Measurements from ENCODE around the gene PDXDC1.

PDXDC1 gene

DNA sequence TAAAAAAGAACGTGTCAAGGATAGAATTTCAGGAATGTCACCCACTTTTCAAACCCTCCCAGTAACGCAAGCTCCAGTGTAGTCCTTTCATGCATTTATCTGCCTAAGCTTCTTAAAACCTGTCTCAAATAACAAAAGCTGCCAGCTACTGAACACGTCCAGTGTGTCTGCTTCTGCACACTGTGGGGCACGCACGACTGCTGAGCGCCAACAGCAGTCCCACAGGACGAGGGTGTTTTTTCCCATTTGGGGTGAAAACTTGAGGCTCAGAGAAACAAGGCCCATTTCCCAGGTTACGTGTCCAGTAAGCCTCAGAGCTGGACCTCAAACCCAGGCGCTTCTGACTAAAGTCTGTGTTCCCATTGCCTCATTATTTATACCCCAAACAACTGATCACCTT, 63.9 kb downstream of the PDXDC1 start:
- H3K9ac ChIP-seq (ENCODE audit: low read length), result no peak overlapping the region
- TF ChIP-seq, protein P1, sequence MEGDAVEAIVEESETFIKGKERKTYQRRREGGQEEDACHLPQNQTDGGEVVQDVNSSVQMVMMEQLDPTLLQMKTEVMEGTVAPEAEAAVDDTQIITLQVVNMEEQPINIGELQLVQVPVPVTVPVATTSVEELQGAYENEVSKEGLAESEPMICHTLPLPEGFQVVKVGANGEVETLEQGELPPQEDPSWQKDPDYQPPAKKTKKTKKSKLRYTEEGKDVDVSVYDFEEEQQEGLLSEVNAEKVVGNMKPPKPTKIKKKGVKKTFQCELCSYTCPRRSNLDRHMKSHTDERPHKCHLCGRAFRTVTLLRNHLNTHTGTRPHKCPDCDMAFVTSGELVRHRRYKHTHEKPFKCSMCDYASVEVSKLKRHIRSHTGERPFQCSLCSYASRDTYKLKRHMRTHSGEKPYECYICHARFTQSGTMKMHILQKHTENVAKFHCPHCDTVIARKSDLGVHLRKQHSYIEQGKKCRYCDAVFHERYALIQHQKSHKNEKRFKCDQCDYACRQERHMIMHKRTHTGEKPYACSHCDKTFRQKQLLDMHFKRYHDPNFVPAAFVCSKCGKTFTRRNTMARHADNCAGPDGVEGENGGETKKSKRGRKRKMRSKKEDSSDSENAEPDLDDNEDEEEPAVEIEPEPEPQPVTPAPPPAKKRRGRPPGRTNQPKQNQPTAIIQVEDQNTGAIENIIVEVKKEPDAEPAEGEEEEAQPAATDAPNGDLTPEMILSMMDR (IDR thresholded peaks at IDR 0.05; ENCODE audit: insufficient read depth, low read length, poor library complexity, severe bottlenecking), result no peak
- TF ChIP-seq EZH2phosphoT487 (conservative IDR thresholded peaks at IDR 0.05; ENCODE audit: low read length), result no peak
- H2AFZ ChIP-seq (ENCODE audit: low read depth, low read length, severe bottlenecking), result no peak overlapping the region
- H3K4me2 ChIP-seq (ENCODE audit: low read depth, low read length, poor library complexity, severe bottlenecking), result no peak overlapping the region
- H3K4me3 ChIP-seq (ENCODE audit: insufficient read depth, low read length, poor library complexity, severe bottlenecking), result no peak overlapping the region
- H3K36me3 ChIP-seq (ENCODE audit: low read length), result peaks cover 21% of the 10 kb centered on the region; the same call in 1 of the 2 replicates
- no peaks in the 10 kb centered on the region for H3K79me2 ChIP-seq (ENCODE audit: insufficient read depth, low read length)
- no peaks in the 10 kb centered on the region for H3K9me3 ChIP-seq (ENCODE audit: insufficient read depth, low read length)
- H3K9me2 ChIP-seq (replicated peaks; ENCODE audit: insufficient read depth, low read length), result no peaks in the 10 kb centered on the region
- H3K27me3 ChIP-seq (ENCODE audit: low read length), result no peaks in the 10 kb centered on the region
- no peaks in the 10 kb centered on the region for H4K20me1 ChIP-seq (ENCODE audit: low read depth, low read length)
- no peaks in the 10 kb centered on the region for H3F3A ChIP-seq (ENCODE audit: insufficient read depth)
- H3K27ac ChIP-seq (ENCODE audit: low read depth, low read length), result no peak overlapping the region

DNA sequence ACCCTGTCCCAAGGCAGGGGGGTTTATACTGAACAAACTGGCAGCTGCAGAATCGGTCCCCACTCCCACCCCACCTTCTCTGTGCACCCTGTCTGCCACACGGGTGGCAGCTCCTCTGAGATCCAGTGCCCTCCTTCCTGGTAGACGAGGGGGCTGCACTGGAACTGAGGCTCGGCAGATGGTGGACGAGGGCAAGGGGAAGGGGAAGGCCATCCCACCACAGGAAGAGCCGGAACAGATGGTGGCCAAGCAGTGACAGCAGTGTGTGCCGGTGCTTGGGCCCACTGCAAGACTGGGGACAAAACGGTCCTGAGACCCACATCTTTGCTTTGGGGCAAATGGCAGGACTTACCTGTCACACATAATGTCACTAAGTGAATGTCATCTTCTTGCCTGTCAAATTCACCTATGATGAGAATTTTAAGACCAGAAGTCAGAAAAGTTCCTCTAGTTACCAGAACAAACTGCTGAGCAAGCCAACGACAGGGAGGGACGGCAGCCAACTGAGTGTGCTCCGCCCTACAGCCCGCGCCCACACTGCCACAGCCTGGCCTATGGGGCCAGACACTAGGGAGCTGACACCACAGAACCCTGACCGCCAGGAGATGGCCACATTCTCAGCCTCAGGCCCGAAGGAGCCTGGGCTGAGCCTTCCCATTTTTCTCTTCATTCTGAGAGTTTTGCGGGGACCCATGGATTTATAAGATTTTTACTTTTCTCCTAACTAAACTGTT, 66.6 kb downstream of the PDXDC1 start:
- Histone ChIP-seq H3K79me2 (ENCODE audit: insufficient read depth, low read length) (no peaks in the 10 kb centered on the region), H3K27ac (ENCODE audit: low read depth, low read length) (no peak overlapping the region), H3K9ac (ENCODE audit: low read length) (no peak overlapping the region), H2AFZ (ENCODE audit: low read depth, low read length, severe bottlenecking) (no peak overlapping the region), H3K4me3 (ENCODE audit: insufficient read depth, low read length, poor library complexity, severe bottlenecking) (no peak overlapping the region), H3K36me3 (ENCODE audit: low read length) (peaks cover 18% of the 10 kb centered on the region; the same call in 1 of the 2 replicates), H3F3A (ENCODE audit: insufficient read depth) (no peaks in the 10 kb centered on the region), H3K27me3 (ENCODE audit: low read length) (no peaks in the 10 kb centered on the region), H4K20me1 (ENCODE audit: low read depth, low read length) (no peaks in the 10 kb centered on the region), H3K4me2 (ENCODE audit: low read depth, low read length, poor library complexity, severe bottlenecking) (no peak overlapping the region), H3K9me3 (ENCODE audit: insufficient read depth, low read length) (no peaks in the 10 kb centered on the region), H3K9me2 (replicated peaks; ENCODE audit: insufficient read depth, low read length) (no peaks in the 10 kb centered on the region)
- TF ChIP-seq EZH2phosphoT487 (conservative IDR thresholded peaks at IDR 0.05; ENCODE audit: low read length), result no peak
- TF ChIP-seq, protein P1 (IDR thresholded peaks at IDR 0.05; ENCODE audit: insufficient read depth, low read length, poor library complexity, severe bottlenecking), result no peak

- TF ChIP-seq, protein P1 (IDR thresholded peaks at IDR 0.05; ENCODE audit: insufficient read depth, low read length, poor library complexity, severe bottlenecking), result no peak
- no peak for TF ChIP-seq EZH2phosphoT487 (conservative IDR thresholded peaks at IDR 0.05; ENCODE audit: low read length)
- Histone ChIP-seq H3K9ac (ENCODE audit: low read length) (no peak overlapping the region), H3K79me2 (ENCODE audit: insufficient read depth, low read length) (no peaks in the 10 kb centered on the region), H3F3A (ENCODE audit: insufficient read depth) (no peaks in the 10 kb centered on the region), H3K4me3 (ENCODE audit: insufficient read depth, low read length, poor library complexity, severe bottlenecking) (no peak overlapping the region), H2AFZ (ENCODE audit: low read depth, low read length, severe bottlenecking) (no peak overlapping the region), H3K27me3 (ENCODE audit: low read length) (no peaks in the 10 kb centered on the region), H3K4me2 (ENCODE audit: low read depth, low read length, poor library complexity, severe bottlenecking) (no peak overlapping the region), H3K9me3 (ENCODE audit: insufficient read depth, low read length) (no peaks in the 10 kb centered on the region), H3K9me2 (replicated peaks; ENCODE audit: insufficient read depth, low read length) (no peaks in the 10 kb centered on the region), H3K36me3 (ENCODE audit: low read length) (0 out of 2 replicates have a peak, but pooled peaks cover 5% of the 10 kb centered on the region), H3K27ac (ENCODE audit: low read depth, low read length) (no peak overlapping the region), H4K20me1 (ENCODE audit: low read depth, low read length) (no peaks in the 10 kb centered on the region)
These were observed 68.5 kb downstream of the PDXDC1 start for GRCh38 chr16:15043344-15043743.
